ENCODE results near the gene DDX47.
A peak's percentile ranks its signal among the peaks of the same experiment; 100 is the strongest.
"Not testable (repeated sequence)": the region's sequence is repeated elsewhere in the genome, so short reads cannot be mapped to it uniquely, and the experiment has no call there.

The DDX47 gene

DNA sequence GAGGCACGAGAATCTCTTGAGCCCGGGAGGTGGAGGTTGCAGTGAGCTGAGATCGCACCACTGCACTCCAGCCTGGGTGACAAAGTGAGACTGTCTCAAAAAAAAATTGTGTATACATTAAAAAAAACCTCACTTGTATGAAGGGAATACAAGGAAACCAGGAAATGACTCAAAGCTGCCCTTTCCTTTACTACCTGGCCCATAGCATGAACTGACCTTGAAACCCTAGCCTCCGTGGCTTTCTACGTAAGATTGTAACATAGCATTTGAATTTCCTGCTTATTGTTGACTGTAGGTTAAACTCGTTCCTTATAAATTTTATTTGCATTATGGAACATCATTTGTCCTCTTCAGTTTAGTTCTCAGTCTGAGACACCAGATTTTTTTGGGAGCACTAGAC, 9.1 kb upstream of the DDX47 start:
- Histone ChIP-seq H3K4me3 (no peak overlapping the region), H3K4me1 (peaks cover 0 to 5% (median 2%) of the 10 kb centered on the region in 4 donors), H3K9me3 (no peaks in the 10 kb centered on the region), H3K27ac (no peak overlapping the region), H3K36me3 (no peaks in the 10 kb centered on the region), H3K27me3 (no peaks in the 10 kb centered on the region)
- TF ChIP-seq, protein P1, sequence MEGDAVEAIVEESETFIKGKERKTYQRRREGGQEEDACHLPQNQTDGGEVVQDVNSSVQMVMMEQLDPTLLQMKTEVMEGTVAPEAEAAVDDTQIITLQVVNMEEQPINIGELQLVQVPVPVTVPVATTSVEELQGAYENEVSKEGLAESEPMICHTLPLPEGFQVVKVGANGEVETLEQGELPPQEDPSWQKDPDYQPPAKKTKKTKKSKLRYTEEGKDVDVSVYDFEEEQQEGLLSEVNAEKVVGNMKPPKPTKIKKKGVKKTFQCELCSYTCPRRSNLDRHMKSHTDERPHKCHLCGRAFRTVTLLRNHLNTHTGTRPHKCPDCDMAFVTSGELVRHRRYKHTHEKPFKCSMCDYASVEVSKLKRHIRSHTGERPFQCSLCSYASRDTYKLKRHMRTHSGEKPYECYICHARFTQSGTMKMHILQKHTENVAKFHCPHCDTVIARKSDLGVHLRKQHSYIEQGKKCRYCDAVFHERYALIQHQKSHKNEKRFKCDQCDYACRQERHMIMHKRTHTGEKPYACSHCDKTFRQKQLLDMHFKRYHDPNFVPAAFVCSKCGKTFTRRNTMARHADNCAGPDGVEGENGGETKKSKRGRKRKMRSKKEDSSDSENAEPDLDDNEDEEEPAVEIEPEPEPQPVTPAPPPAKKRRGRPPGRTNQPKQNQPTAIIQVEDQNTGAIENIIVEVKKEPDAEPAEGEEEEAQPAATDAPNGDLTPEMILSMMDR (IDR thresholded peaks at IDR 0.05), result no peak
- intact Hi-C loops (cut with DNase I; ENCODE audit: low total_unique reads), result no loop called here
- no peak for DNase-seq

GRCh38 chr12:12804432-12804886, 8.7 kb upstream of the DDX47 start:
- Histone ChIP-seq H3K4me1 (peaks cover 0 to 5% (median 2%) of the 10 kb centered on the region in 4 donors), H3K9me3 (no peaks in the 10 kb centered on the region), H3K27ac (no peak overlapping the region), H3K4me3 (no peak overlapping the region), H3K27me3 (no peaks in the 10 kb centered on the region), H3K36me3 (no peaks in the 10 kb centered on the region)
- intact Hi-C loops (cut with DNase I; ENCODE audit: low total_unique reads), result no loop called here
- TF ChIP-seq, protein P1 (IDR thresholded peaks at IDR 0.05), result no peak
- no peak for DNase-seq

GRCh38 chr12:12806784-12807516, 6.2 kb upstream of the DDX47 start:
- intact Hi-C loops (cut with DNase I; ENCODE audit: low total_unique reads), result no loop called here
- Histone ChIP-seq H3K9me3 (no peaks in the 10 kb centered on the region), H3K27ac (no peak overlapping the region), H3K4me1 (peaks cover 0 to 5% (median 2%) of the 10 kb centered on the region in 4 donors), H3K36me3 (no peaks in the 10 kb centered on the region), H3K4me3 (no peak overlapping the region), H3K27me3 (no peaks in the 10 kb centered on the region)
- DNase-seq, result no peak
- TF ChIP-seq, protein P1 (IDR thresholded peaks at IDR 0.05), result no peak

DNA sequence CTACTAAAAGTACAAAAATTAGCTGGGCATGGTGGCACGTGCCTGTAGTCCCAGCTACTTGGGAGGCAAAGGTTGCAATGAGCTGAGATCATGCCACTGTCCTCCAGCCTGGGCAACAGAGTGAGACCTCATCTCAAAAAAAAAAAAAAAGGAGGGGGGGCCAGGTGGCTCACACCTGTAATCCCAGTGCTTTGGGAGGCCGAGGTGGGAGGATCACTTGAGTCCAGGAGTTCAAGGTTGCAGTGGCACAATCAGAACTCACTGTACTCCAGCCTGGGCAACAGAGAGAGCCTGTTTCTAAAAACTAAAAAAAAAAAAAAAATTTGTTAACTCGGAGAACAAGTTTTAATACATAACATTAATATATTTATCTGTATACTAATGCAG, 5.6 kb upstream of the DDX47 start:
- H3K9me3 ChIP-seq; H3K27ac ChIP-seq; intact Hi-C loops (cut with DNase I; ENCODE audit: low total_unique reads); H3K36me3 ChIP-seq; H3K4me1 ChIP-seq; H3K27me3 ChIP-seq; DNase-seq; H3K4me3 ChIP-seq: not testable (repeated sequence)

- Histone ChIP-seq H3K27me3 (no peaks in the 10 kb centered on the region), H3K4me1 (peaks cover 0 to 2% (median under 1%) of the 10 kb centered on the region in 4 donors), H3K4me3 (no peak overlapping the region), H3K36me3 (no peaks in the 10 kb centered on the region), H3K9me3 (no peaks in the 10 kb centered on the region), H3K27ac (peak overlapping the region in 1 of 2 donors; percentile 2)
- TF ChIP-seq, protein P1 (IDR thresholded peaks at IDR 0.05), result no peak
- no peak for DNase-seq
- intact Hi-C loops (cut with DNase I; ENCODE audit: low total_unique reads), result no loop called here
Measured at GRCh38 chr12:12807970-12808702, 5.0 kb upstream of the DDX47 start.

DNA sequence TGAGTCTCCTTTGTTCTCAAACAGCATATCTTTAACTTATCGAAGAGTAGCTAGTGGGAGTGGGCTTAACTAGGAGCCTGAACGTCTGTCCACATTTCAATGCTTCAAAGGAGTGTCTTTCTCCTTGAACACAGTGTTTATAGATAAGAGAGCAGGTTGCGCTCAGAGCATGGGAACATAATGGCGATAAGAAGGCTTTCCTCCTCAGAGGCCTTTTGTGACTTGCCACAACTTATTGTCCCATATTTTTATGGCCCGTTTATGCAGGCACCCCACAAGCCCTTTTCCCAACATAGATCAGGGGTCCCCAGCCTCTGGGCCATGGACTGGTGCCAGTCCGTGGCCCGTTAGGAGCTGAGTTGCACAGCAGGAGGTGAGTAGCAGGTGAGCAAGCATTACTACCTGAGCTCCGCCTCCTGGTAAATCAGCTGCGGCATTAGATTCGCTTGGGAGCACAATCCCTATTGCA, 2.6 kb upstream of the DDX47 start:
- intact Hi-C loops (cut with DNase I; ENCODE audit: low total_unique reads), result no loop called here
- Histone ChIP-seq H3K27ac (no peak overlapping the region), H3K4me3 (no peak overlapping the region), H3K36me3 (no peaks in the 10 kb centered on the region), H3K27me3 (no peaks in the 10 kb centered on the region), H3K9me3 (no peaks in the 10 kb centered on the region), H3K4me1 (peaks cover 0 to 19% (median 17%) of the 10 kb centered on the region in 4 donors)
- TF ChIP-seq, protein P1 (IDR thresholded peaks at IDR 0.05), result no peak
- DNase-seq, result no peak
